IMR-90 (cell line): ENCODE results near the gene L3MBTL3.

Experiments
- MAFK ChIP-seq: IDR thresholded peaks from 2 replicates; pipeline ENCODE4 v1.6.1; 2012; ENCODE audit warnings: low read depth, low read length, improper control_type of control experiment
- RFX5 ChIP-seq: IDR thresholded peaks from 2 replicates; pipeline ENCODE4 v1.8.0; 2012; ENCODE audit warnings: low read depth, mild to moderate bottlenecking, low read length, moderate library complexity
- SMC3 ChIP-seq: fragments of 150-350 bp; IDR thresholded peaks from 2 replicates; pipeline ENCODE4 v1.6.1; 2016; ENCODE audit warnings: low read depth, mild to moderate bottlenecking, antibody characterized with exemption, low read length, moderate library complexity
- TF ChIP-seq, protein P1 (sequence below): fragments of 150-350 bp; IDR thresholded peaks from 2 replicates; pipeline ENCODE4 v1.6.1; 2016; ENCODE audit warnings: low read depth, mild to moderate bottlenecking, low read length, moderate library complexity, borderline replicate concordance

GRCh38 chr6:130189531-130190397, 171.4 kb downstream of the L3MBTL3 start:
- TF ChIP-seq SMC3 (no peak), MAFK (no peak), RFX5 (no peak)
- TF ChIP-seq, protein P1, sequence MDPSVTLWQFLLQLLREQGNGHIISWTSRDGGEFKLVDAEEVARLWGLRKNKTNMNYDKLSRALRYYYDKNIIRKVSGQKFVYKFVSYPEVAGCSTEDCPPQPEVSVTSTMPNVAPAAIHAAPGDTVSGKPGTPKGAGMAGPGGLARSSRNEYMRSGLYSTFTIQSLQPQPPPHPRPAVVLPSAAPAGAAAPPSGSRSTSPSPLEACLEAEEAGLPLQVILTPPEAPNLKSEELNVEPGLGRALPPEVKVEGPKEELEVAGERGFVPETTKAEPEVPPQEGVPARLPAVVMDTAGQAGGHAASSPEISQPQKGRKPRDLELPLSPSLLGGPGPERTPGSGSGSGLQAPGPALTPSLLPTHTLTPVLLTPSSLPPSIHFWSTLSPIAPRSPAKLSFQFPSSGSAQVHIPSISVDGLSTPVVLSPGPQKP: no peak
